Measurements from ENCODE around the gene B3GALT6.
"Not testable (repeated sequence)": the region's sequence is repeated elsewhere in the genome, so short reads cannot be mapped to it uniquely, and the experiment has no call there.

The B3GALT6 gene

DNA sequence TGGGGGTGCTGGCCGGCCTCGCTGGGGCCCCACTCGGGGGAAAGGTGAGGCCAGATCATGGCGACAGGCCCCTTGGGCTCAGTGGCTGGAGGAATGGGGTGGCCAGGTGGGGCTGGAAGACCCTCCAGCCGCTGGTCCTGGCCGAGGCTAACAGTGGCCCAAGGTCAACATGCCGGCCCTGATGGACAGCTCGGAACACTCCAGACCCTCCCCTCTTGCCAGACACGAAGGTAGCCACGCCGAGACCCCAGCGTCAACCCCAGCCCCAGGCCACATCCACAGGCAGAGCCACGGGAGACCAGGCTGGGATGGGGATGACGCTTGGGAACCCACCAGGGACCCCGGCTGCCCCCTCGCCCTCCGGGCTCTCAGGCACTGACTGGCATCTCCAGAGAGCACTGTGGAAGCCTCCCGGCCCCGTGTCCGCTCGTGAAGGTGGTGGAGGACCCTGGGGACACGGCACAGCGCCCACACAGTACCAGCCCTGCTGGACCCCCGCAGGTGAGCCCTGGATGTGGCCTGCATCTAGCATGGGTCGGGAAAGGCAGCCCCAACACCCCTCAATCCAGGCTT is 15.4 kb downstream of the B3GALT6 start:
- Histone ChIP-seq H3K9me3 (ENCODE audit: control insufficient read depth, low read length) (no peaks in the 10 kb centered on the region), H3K36me3 (ENCODE audit: control insufficient read depth, insufficient read depth, low read length) (no peaks in the 10 kb centered on the region), H3K4me1 (ENCODE audit: control insufficient read depth, insufficient read depth, low read length) (peaks cover 8% of the 10 kb centered on the region), H3K27me3 (ENCODE audit: control insufficient read depth, insufficient read depth, low read length) (peaks cover 30% of the 10 kb centered on the region), H3K4me3 (ENCODE audit: low read length) (no peak overlapping the region), H3K9ac (ENCODE audit: low read length) (no peak overlapping the region)

DNA sequence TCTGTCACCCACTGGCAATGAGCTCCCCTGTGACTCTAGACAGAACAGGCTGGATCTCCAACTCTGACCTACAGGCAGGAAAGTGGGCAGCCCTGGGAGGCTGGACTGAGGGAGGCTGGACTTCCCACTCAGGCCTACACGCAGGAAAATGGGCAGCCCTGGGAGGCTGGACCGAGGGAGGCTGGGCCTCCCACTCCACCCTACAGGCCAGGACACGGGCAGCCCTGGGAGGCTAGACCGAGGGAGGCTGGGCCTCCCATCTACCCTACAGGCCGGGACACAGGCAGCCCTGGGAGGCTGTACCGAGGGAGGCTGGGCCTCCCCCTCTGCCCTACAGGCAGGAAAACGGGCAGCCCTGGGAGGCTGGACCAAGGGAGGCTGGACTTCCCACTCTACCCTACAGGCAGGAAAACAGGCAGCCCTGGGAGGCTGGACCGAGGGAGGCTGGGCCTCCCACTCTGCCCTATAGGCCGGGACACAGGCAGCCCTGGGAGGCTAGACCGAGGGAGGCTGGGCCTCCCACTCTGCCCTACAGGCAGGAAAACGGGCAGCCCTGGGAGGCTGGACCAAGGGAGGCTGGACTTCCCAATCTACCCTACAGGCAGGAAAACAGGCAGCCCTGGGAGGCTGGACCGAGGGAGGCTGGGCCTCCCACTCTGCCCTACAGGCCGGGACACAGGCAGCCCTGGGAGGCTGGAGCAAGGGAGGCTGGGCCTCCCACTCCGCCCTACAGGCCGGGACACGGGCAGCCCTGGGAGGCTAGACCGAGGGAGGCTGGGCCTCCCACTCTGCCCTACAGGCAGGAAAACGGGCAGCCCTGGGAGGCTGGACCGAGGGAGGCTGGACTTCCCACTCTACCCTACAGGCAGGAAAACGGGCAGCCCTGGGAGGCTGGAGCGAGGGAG is 16.2 kb downstream of the B3GALT6 start:
- not testable (repeated sequence) for H3K36me3 ChIP-seq (ENCODE audit: control insufficient read depth, insufficient read depth, low read length); H3K9ac ChIP-seq (ENCODE audit: low read length); H3K9me3 ChIP-seq (ENCODE audit: control insufficient read depth, low read length); H3K4me1 ChIP-seq (ENCODE audit: control insufficient read depth, insufficient read depth, low read length); H3K4me3 ChIP-seq (ENCODE audit: low read length)
- H3K27me3 ChIP-seq (ENCODE audit: control insufficient read depth, insufficient read depth, low read length), result peaks cover 30% of the 10 kb centered on the region

DNA sequence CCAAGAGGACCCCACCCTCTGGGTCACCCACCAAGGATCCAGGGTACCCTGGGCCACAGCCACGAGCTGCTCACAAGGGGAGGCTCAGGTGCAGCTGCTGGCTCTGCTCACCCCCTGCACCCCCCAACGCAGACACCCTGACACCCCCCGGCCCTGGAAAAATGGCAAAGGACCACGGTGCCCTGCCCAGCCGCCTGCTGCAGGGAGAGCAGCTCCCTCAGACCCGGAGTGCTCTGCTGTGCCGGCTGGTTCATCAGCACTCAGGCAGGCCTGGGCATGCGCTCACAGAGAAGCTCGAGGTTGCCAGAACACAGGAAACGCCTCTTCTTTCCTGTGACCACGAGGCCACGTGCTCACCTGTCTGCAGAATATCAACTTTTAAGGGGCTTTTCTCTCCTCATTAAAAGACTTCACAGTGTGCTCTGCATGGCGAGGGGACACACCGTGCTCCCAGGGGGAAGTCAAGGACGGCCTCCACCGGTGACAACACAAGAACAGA is 18.8 kb downstream of the B3GALT6 start:
- Histone ChIP-seq H3K9ac (ENCODE audit: low read length) (no peak overlapping the region), H3K9me3 (ENCODE audit: control insufficient read depth, low read length) (no peaks in the 10 kb centered on the region), H3K4me1 (ENCODE audit: control insufficient read depth, insufficient read depth, low read length) (no peaks in the 10 kb centered on the region), H3K4me3 (ENCODE audit: low read length) (no peak overlapping the region), H3K36me3 (ENCODE audit: control insufficient read depth, insufficient read depth, low read length) (no peaks in the 10 kb centered on the region), H3K27me3 (ENCODE audit: control insufficient read depth, insufficient read depth, low read length) (peaks cover 24% of the 10 kb centered on the region)

DNA sequence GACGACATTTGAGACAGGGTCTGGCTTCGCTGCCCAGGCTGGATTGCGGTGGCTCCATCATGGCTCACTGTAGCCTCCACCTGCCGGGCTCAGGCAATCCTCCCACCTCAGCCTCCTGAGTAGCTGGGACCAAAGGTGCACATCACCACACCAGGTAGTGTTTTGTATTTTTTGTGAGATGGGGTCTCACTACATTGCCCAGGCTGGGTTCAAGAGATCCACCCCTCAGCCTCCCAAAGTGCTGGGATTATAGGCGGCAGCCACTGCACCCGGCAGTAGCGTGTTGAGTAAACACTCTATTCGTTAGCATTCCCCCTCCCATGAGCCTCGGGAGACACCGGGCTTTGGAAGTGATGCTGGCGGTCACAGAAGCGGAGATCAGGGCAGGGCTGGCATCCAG is 21.3 kb downstream of the B3GALT6 start:
- no peaks in the 10 kb centered on the region for H3K36me3 ChIP-seq (ENCODE audit: control insufficient read depth, insufficient read depth, low read length)
- H3K4me1 ChIP-seq (ENCODE audit: control insufficient read depth, insufficient read depth, low read length), result peaks cover 1% of the 10 kb centered on the region
- no peak overlapping the region for H3K4me3 ChIP-seq (ENCODE audit: low read length)
- no peaks in the 10 kb centered on the region for H3K9me3 ChIP-seq (ENCODE audit: control insufficient read depth, low read length)
- H3K27me3 ChIP-seq (ENCODE audit: control insufficient read depth, insufficient read depth, low read length), result no peaks in the 10 kb centered on the region
- H3K9ac ChIP-seq (ENCODE audit: low read length), result no peak overlapping the region

DNA sequence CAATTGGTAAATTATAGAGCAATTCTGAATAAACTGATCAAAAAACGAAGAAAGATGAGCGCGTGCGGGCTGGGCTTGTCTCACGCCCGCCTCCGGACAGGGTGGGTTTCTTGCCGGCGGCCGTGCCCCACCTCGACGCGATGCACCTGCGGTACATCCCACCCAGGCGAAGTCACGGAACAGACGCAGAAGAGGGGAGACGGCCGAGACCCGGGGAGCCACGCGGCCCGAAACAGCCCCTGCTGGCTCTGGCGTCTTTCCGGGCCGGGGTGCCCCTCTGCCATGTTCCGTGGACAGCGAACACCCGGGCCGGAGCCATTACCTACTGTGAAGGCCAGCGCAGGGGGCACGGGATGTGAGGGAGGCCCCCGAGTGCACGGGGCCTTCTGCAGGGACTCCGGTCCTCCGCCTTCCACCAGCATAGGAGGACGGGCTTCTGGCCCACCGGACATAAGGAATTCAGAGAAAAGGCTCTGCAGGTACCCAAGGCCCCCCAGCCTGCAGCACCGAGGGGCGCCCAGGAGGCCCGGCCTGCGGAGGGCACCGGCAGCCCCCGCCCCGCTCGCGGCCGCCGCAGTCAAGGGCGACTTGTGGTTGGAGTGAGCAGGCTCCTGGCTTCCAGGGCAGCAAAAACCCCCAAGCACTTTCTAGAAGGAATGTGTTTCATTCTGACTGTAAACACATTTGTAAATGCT is 22.1 kb downstream of the B3GALT6 start:
- Histone ChIP-seq H3K4me1 (ENCODE audit: control insufficient read depth, insufficient read depth, low read length) (peaks cover 4% of the 10 kb centered on the region), H3K27me3 (ENCODE audit: control insufficient read depth, insufficient read depth, low read length) (no peaks in the 10 kb centered on the region), H3K36me3 (ENCODE audit: control insufficient read depth, insufficient read depth, low read length) (no peaks in the 10 kb centered on the region), H3K4me3 (ENCODE audit: low read length) (no peak overlapping the region), H3K9ac (ENCODE audit: low read length) (no peak overlapping the region), H3K9me3 (ENCODE audit: control insufficient read depth, low read length) (no peaks in the 10 kb centered on the region)

DNA sequence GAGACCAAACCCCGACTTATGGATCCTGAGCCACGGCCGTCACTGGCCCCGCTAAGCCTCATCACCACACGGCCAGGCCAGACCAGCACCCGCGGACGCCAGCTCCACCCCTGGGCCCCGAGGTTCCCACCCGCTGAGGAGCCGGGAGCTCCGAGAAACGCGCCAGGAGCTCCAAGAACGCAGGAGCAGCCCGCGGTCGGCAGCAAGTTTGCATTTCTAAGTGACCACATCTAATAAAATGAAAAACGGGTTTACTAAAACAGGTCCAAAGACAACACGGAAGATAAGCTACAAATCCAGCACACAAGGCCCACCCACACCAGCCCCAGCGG is 22.6 kb downstream of the B3GALT6 start:
- H3K9me3 ChIP-seq (ENCODE audit: control insufficient read depth, low read length), result no peaks in the 10 kb centered on the region
- no peak overlapping the region for H3K9ac ChIP-seq (ENCODE audit: low read length)
- H3K27me3 ChIP-seq (ENCODE audit: control insufficient read depth, insufficient read depth, low read length), result no peaks in the 10 kb centered on the region
- H3K4me3 ChIP-seq (ENCODE audit: low read length), result no peak overlapping the region
- H3K36me3 ChIP-seq (ENCODE audit: control insufficient read depth, insufficient read depth, low read length), result no peaks in the 10 kb centered on the region
- peaks cover 4% of the 10 kb centered on the region for H3K4me1 ChIP-seq (ENCODE audit: control insufficient read depth, insufficient read depth, low read length)

DNA sequence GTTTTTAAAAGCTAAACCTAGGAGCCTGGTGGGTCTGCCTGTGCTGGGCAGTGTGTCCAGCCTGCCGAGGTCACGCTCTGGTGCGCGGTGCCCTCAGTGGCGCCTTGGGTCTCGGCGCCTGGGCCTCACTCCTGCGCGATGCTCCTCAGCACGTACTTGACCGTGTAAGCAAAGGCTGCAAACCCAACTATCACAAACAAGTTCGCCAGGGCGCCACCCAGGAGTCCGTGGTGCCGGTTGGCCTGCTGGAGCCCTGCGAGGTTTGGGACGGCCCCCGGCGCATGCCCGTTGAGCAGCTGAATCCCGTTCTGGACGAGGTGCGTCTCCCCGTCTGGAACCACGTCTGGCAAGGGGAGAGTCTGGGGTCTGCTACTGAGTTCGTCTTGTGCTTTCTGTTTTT is 23.0 kb downstream of the B3GALT6 start:
- H3K4me1 ChIP-seq (ENCODE audit: control insufficient read depth, insufficient read depth, low read length), result peaks cover 4% of the 10 kb centered on the region
- no peak overlapping the region for H3K4me3 ChIP-seq (ENCODE audit: low read length)
- no peaks in the 10 kb centered on the region for H3K9me3 ChIP-seq (ENCODE audit: control insufficient read depth, low read length)
- no peaks in the 10 kb centered on the region for H3K36me3 ChIP-seq (ENCODE audit: control insufficient read depth, insufficient read depth, low read length)
- no peaks in the 10 kb centered on the region for H3K27me3 ChIP-seq (ENCODE audit: control insufficient read depth, insufficient read depth, low read length)
- H3K9ac ChIP-seq (ENCODE audit: low read length), result no peak overlapping the region

DNA sequence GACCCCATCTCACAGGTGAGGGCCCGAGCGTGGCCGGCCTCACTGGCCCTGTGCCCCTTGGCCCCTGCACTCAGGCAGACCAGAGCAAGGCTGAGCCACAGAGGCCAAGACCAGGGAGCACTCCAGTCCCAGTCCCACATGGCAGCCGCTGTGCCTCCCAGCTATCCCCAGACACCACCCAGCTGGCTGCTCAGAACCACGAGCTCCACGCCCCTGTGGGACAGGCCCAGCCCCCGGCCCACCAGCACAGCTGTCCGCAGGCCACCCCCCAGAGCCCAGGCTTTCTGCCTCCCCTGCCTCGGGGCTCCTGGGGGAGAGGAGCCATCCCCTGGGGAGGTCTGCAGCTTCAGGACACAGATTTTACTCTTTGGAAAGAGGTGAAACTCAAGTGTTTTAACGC is 23.6 kb downstream of the B3GALT6 start:
- Histone ChIP-seq H3K9me3 (ENCODE audit: control insufficient read depth, low read length) (no peaks in the 10 kb centered on the region), H3K4me1 (ENCODE audit: control insufficient read depth, insufficient read depth, low read length) (peaks cover 4% of the 10 kb centered on the region), H3K36me3 (ENCODE audit: control insufficient read depth, insufficient read depth, low read length) (peaks cover under 1% of the 10 kb centered on the region), H3K27me3 (ENCODE audit: control insufficient read depth, insufficient read depth, low read length) (no peaks in the 10 kb centered on the region), H3K9ac (ENCODE audit: low read length) (no peak overlapping the region), H3K4me3 (ENCODE audit: low read length) (no peak overlapping the region)

DNA sequence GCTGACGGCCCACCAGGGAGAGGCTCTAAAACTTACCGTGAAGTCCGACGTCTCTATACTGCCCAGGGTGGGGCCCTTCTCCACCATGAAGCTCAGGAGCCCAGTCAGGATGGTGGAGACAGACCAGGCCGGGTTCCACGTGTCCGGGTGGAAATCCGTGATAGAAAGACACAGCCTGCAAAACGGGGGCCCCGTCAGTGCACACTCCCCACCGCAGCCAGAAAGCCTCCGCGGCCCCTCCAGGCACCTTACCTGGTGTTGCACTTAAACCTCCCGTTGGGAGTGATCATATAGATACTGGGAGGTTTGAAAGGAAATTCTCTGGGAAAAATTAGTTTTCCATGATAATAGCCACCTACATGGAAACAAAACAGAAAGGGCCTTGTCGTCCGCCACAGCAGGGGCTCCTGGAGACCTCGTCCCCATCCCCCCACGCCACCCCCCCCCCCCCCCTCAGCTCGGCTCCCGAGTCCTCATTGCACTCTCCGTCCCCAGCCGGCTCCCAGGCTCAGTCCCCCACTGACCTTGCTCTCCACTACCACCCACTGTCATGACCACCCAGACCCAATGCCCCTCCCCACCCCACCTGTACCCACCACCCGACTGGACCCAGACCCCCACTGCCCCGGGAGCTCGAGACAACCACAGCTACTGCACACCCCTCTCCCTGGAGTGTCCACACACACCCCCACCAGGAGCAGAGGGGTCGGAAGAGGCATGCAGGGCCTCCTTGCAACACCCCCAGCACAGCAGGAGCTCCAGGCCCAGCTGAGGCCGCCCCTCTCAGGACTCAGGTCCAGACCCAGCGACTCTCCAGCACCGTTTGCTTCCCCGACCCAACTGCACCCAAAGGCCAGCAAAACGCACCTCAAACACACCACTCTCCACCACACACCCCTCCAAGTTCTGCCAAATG is 25.2 kb downstream of the B3GALT6 start:
- H3K9ac ChIP-seq (ENCODE audit: low read length), result no peak overlapping the region
- H3K27me3 ChIP-seq (ENCODE audit: control insufficient read depth, insufficient read depth, low read length), result no peaks in the 10 kb centered on the region
- peaks cover 4% of the 10 kb centered on the region for H3K4me1 ChIP-seq (ENCODE audit: control insufficient read depth, insufficient read depth, low read length)
- no peaks in the 10 kb centered on the region for H3K9me3 ChIP-seq (ENCODE audit: control insufficient read depth, low read length)
- no peak overlapping the region for H3K4me3 ChIP-seq (ENCODE audit: low read length)
- H3K36me3 ChIP-seq (ENCODE audit: control insufficient read depth, insufficient read depth, low read length), result peaks cover 8% of the 10 kb centered on the region

DNA sequence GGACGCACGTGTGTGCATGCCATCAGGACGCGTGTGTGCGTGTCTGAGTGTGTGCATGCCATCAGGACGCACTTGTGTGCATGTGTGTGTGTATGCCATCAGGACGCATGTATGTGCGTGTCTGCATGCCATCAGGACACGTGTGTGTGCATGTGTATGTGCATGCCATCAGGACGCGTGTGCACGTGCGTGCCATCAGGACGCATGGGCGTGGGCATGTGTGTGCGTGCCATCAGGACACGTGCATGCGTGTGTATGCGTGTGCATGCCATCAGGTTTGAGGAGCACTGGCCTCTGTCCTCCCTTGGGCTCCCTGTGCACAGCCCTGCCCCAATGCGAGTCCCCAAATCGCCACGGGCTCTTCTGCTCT is 27.1 kb downstream of the B3GALT6 start:
- Histone ChIP-seq H3K9ac (ENCODE audit: low read length) (no peak overlapping the region), H3K4me3 (ENCODE audit: low read length) (no peak overlapping the region), H3K9me3 (ENCODE audit: control insufficient read depth, low read length) (no peaks in the 10 kb centered on the region), H3K36me3 (ENCODE audit: control insufficient read depth, insufficient read depth, low read length) (peaks cover 14% of the 10 kb centered on the region), H3K4me1 (ENCODE audit: control insufficient read depth, insufficient read depth, low read length) (peaks cover 4% of the 10 kb centered on the region), H3K27me3 (ENCODE audit: control insufficient read depth, insufficient read depth, low read length) (no peaks in the 10 kb centered on the region)

DNA sequence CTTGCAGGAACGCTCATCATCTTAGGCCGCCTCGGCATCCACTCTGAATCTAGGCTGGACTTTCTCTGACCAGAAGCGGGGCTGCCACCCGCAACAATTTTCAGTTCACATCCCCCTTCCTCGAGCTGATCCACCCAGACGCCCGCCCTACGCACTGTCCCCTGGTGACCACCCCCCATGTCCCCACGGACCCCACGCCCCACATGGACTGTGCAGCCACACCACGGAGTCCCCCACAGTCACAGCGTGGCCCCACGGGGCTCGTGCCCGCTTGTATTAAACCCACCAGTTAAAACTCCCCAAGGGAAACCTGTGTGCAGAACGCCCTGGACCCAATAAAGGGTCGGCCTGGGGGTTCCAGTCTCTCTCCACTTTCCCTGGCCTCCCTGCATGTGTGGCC is 27.5 kb downstream of the B3GALT6 start:
- Histone ChIP-seq H3K9ac (ENCODE audit: low read length) (no peak overlapping the region), H3K27me3 (ENCODE audit: control insufficient read depth, insufficient read depth, low read length) (no peaks in the 10 kb centered on the region), H3K4me1 (ENCODE audit: control insufficient read depth, insufficient read depth, low read length) (peaks cover 4% of the 10 kb centered on the region), H3K36me3 (ENCODE audit: control insufficient read depth, insufficient read depth, low read length) (peaks cover 14% of the 10 kb centered on the region), H3K9me3 (ENCODE audit: control insufficient read depth, low read length) (no peaks in the 10 kb centered on the region), H3K4me3 (ENCODE audit: low read length) (no peak overlapping the region)
